ENCODE measurements around the gene KIF26B. TPM values are rescaled to one million over a fixed set of nuclear protein-coding genes. Genes with fewer than 3 reads are reported as not detected.

KIF26B gene
- total and polyA plus RNA-seq, 10 of the 15 experiments (the other 5 are each of a cell fraction or from before 2014, with no cell fraction given) = 0.35 to 11.6 (median 2.2) TPM

GRCh38 chr1:245375789-245376460 lies 221.1 kb downstream of the KIF26B start (continued):
- no peak for TF ChIP-seq USF1 (IDR thresholded peaks at IDR 0.05; ENCODE audit: borderline replicate concordance, extremely low read length, insufficient read depth, low read depth, low read length)
- TF ChIP-seq LARP7 (IDR thresholded peaks at IDR 0.05) = no peak
- no peak for TF ChIP-seq FOS (IDR thresholded peaks at IDR 0.05; ENCODE audit: borderline replicate concordance, extremely low read depth, insufficient read length)
- no peak for TF ChIP-seq RBBP5 (conservative IDR thresholded peaks at IDR 0.05)

GRCh38 chr1:245377854-245378253 lies 223.1 kb downstream of the KIF26B start:
- ChIA-PET CTCF (no interaction called here), SMC1A (ENCODE audit: uncharacterized antibody, unreplicated experiment) (no interaction called here), POLR2A (no interaction called here), RAD21 (ENCODE audit: unreplicated experiment) (no interaction called here)
- Histone ChIP-seq H3K9me3 (replicated peaks; ENCODE audit: control insufficient read depth, insufficient read depth, low read length) (no peaks in the 10 kb centered on the region), H3K79me2 (ENCODE audit: control insufficient read depth, insufficient read depth, low read length) (no peaks in the 10 kb centered on the region), H2AFZ (ENCODE audit: control insufficient read depth, low read depth, low read length) (no peak overlapping the region), H3K9ac (ENCODE audit: control insufficient read depth, insufficient read depth, low read length) (no peak overlapping the region), H3K4me3 (no peak overlapping the region), H3K4me2 (ENCODE audit: control insufficient read depth, insufficient read depth) (no peak overlapping the region), H3K27me3 (replicated peaks in 1 of 2; ENCODE audit: control insufficient read depth in 2 of 2, insufficient read depth in 2 of 2, low read length in 1 of 2) (peaks cover 0 to 2% of the 10 kb centered on the region in 2 experiments; a peak in 1 of 4 replicates), H3K27ac (ENCODE audit: control insufficient read depth, insufficient read depth) (no peak overlapping the region), H4K20me1 (ENCODE audit: control insufficient read depth, insufficient read depth) (no peaks in the 10 kb centered on the region), H3K36me3 (ENCODE audit: control insufficient read depth in 2 of 2, insufficient read depth in 2 of 2, low read length in 1 of 2) (no peaks in the 10 kb centered on the region), H3K4me1 (ENCODE audit: control insufficient read depth, insufficient read depth, low read length) (no peaks in the 10 kb centered on the region)
- in situ Hi-C loops (cut with MboI) = no loop called here
- BruUV-seq (replicated peaks) = no TSS peak
- DNase-seq (ENCODE audit: low read depth, low spot score) = no peak
- intact Hi-C loops (cut with micrococcal nuclease; ENCODE audit: unreplicated experiment) = loop anchor here (1.0 kb wide), 1 partner anchor 45 kb away; no protein-coding TSS in a partner anchor
- 43% methylated on average over 5 of the region's 5 CpGs for WGBS (ENCODE audit: insufficient coverage, insufficient replicate concordance, low lambda C conversion rate, missing lambda C conversion rate)
- FAIRE-seq = no peak
- ATAC-seq = no peak
- TF ChIP-seq NR2F1 (conservative IDR thresholded peaks at IDR 0.05) = no peak
- TF ChIP-seq RAD51 (IDR thresholded peaks at IDR 0.05) = no peak
- TF ChIP-seq ZNF384 (IDR thresholded peaks at IDR 0.05; ENCODE audit: borderline replicate concordance, low read depth, low read length) = no peak
- no peak for TF ChIP-seq SMAD1 (IDR thresholded peaks at IDR 0.05; ENCODE audit: low read depth, partially characterized antibody)
- no peak for TF ChIP-seq NFIC (IDR thresholded peaks at IDR 0.05; ENCODE audit: low read depth, low read length)
- TF ChIP-seq EP300 (IDR thresholded peaks at IDR 0.05; ENCODE audit: borderline replicate concordance in 1 of 2, control insufficient read depth in 1 of 2, low read depth in 2 of 2, low read length in 2 of 2) = no peak
- no peak for TF ChIP-seq POU2F2 (IDR thresholded peaks at IDR 0.05; ENCODE audit: borderline replicate concordance, low read depth, low read length)
- TF ChIP-seq ZNF592 (IDR thresholded peaks at IDR 0.05) = no peak
- no peak for TF ChIP-seq KAT2A (conservative IDR thresholded peaks at IDR 0.05; ENCODE audit: control insufficient read depth, low read depth, low read length)
- TF ChIP-seq ZZZ3 (IDR thresholded peaks at IDR 0.05; ENCODE audit: control insufficient read depth, insufficient read length, low read depth) = no peak
- TF ChIP-seq WRNIP1 (IDR thresholded peaks at IDR 0.05; ENCODE audit: borderline replicate concordance, low read depth, low read length) = no peak
- TF ChIP-seq TBL1XR1 (IDR thresholded peaks at IDR 0.05; ENCODE audit: low read depth, low read length) = no peak
- TF ChIP-seq HDAC2 (IDR thresholded peaks at IDR 0.05) = no peak
- no peak for TF ChIP-seq BACH1 (IDR thresholded peaks at IDR 0.05; ENCODE audit: borderline replicate concordance)
- no peak for TF ChIP-seq PAX5 (IDR thresholded peaks at IDR 0.05; ENCODE audit: borderline replicate concordance, low read depth, low read length)
- no peak for TF ChIP-seq ASH2L (IDR thresholded peaks at IDR 0.05; ENCODE audit: borderline replicate concordance, low read depth)
